DLD1 (cell line): ENCODE results near the gene ICAM3.
"Not testable (repeated sequence)": the region's sequence is repeated elsewhere in the genome, so short reads cannot be mapped to it uniquely, and the experiment has no call there.

Source experiments
- in situ Hi-C: cut with HindIII; loops from 2 replicates; pipeline ENCODE4 v1.10.0; 2017; ENCODE audit warnings: low sequenced_read_pairs

ICAM3 gene, protein sequence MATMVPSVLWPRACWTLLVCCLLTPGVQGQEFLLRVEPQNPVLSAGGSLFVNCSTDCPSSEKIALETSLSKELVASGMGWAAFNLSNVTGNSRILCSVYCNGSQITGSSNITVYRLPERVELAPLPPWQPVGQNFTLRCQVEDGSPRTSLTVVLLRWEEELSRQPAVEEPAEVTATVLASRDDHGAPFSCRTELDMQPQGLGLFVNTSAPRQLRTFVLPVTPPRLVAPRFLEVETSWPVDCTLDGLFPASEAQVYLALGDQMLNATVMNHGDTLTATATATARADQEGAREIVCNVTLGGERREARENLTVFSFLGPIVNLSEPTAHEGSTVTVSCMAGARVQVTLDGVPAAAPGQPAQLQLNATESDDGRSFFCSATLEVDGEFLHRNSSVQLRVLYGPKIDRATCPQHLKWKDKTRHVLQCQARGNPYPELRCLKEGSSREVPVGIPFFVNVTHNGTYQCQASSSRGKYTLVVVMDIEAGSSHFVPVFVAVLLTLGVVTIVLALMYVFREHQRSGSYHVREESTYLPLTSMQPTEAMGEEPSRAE

GRCh38 chr19:10339380-10339960 lies at the start of gene ICAM3:
Gene ICAM3, minus strand, starts transcription at chr19:10339624. Its CDS starts 10 bp downstream, at chr19:10339614.
- in situ Hi-C loops = no loop called here

GRCh38 chr19:10388957-10389356 lies 49.5 kb upstream of the ICAM3 start:
- in situ Hi-C loops = no loop called here

GRCh38 chr19:10384580-10384979 lies 45.2 kb upstream of the ICAM3 start:
- in situ Hi-C loops = no loop called here

DNA sequence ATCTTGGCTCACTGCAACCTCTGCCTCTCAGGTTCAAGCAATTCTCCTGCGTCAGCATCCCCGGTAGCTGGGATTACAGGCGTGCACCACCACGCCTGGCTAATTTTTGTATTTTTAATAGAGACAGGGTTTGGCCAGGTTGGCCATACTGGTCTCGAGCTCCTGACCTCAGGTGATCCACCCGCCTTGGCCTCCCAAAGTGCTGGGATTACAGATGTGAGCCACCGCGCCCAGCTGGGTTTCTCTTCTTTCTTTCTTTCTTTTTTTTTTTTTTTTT lies 43.7 kb upstream of the ICAM3 start:
- in situ Hi-C loops = not testable (repeated sequence)

DNA sequence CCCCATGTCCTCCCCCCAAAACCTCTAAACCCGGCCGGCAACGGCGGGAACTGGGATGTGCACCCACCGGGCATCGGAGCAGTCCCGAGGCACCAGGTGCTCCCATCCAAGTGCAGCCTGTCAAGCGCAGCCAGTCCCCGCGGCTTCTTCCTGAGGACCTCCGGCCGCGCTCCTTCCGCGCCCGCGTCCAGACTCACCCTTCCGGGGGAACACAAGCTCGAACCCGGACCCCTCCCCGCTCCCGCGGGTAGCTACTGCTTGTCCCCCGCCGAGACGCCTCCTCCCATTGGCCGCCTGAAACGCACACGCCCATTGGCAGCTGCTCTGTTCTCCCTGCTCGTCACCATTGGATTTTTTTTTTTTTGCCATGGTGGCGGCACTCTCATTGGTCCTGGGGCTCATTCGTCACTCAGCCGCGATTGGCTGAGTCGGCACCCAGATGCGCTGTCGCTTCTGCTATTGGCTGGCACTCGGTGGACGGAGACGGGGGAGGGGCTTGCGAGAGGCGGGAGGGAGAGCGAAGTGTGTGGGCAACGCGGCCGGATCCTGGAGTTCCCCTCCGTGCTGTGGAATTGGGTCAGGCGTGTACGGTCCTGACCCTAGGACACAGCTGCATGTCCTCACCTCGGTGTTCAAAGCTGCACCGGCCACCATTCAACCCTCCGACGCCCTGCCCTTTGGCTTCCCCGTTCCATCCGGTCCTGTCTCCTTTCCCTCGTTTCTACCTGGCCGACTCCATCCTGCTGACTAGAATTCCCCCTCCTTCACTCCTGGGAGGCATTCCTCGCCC lies 41.1 kb upstream of the ICAM3 start, which contains the start of gene TYK2:
TYK2 (minus strand) TSS at position 260 of the 790 bp plus-strand sequence. CDS start 2,166 bp downstream, outside the sequence.
- in situ Hi-C loops = no loop called here

DNA sequence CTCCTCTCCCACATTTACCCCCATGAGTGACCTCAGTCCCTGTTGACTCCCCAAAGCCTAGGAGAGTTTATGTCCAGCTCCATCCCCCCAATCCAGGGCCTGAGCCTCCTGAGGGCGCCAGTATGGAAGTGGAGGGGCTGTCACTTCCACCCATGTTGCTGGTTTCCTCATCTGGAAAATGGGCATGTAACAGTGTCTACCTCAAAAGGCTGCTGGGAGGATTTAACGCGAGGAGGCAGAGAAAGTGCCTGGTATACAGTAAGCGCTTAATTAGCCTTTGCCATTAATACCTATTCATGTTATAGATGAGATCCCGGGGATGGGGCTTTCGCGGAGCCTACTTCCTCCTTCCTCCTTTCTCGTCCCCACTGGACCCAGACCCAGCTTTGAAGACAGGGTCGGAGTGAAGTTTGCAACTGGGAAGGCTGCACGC lies 40.5 kb upstream of the ICAM3 start:
- in situ Hi-C loops = no loop called here

DNA sequence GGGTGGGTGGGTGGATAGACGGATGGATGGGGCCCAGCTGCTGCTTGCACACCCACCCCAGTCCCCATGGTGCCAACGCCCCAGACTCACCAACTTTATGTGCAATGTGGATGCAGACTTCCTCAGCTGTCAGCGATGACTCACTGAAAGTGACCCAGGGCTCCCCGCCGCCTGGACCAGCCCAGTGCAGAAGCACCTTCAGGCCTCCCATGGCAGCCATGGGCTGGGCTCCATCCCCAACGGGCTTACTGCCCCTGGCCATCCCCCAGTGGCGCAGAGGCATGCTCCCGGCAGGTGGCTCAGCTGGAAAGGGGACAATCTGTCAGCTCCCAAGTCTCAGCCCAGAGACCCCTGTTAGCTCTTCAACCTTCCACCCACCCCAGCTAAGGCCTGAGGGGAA lies 38.7 kb upstream of the ICAM3 start:
- in situ Hi-C loops = no loop called here

GRCh38 chr19:10377140-10377640 lies 37.8 kb upstream of the ICAM3 start:
- in situ Hi-C loops = not testable (repeated sequence)

DNA sequence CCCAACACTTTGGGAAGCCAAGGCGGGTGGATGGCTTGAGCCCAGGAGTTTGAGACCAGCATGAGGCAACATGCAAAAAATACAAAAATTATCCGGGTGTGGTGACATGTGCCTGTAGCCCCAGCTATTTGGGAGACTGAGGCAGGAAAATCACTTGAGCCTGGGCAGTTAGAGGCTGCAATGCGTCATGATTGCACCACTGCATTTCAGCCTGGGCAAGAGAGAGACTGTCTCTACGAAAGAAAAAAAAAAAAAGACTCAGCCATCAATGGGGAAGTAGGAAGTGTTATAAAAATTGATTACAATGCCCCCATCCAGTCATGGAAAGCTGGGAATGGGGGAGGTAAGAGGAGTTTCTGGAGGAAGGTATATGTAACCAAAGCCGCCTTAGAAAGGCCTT lies 35.5 kb upstream of the ICAM3 start:
- in situ Hi-C loops = no loop called here

DNA sequence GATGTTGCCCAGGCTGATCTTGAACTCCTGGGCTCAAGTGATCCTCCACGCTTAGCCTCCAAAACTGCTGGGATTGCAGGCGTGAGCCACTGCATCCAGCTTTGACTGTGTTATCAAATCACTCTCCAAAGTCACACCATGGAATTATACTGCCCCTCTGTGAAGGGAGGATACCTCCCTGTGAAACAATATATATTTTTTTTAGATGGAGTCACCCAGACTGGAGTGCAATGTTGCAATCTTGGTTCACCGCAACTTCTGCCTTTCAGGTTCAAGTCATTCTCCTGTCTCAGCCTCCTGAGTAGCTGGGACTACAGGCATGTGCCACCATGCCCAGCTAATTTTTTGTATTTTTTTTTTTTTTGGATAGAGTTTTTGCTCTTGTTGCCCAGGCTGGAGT lies 33.3 kb upstream of the ICAM3 start:
- in situ Hi-C loops = no loop called here

- in situ Hi-C loops = no loop called here
These were observed 28.8 kb upstream of the ICAM3 start for GRCh38 chr19:10368101-10368803.

DNA sequence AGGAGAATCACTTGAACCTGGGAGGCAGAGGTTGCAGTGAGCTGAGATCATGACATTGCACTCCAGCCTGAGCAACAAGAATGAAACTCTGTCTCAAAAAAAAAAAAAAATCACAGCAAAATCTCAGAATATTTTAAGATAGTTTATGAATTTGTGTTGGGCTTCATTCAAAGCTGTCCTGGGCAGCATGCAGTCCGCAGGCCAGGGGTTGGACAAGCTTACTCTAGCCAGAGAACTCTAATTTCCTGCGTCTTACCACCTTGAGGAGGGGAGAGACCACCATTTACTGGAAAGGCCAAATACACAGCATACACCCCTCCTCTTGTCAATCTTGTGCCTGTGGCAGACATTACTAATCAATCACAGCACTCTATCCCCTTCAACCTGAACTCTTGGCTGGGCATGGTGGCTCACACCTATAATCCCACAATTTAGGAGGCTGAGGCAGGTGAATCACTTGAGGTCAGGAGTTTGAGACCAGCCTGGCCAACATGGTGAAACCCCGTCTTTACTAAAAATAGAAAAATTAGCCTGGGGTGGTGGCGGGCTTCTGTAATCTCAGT lies 27.6 kb upstream of the ICAM3 start:
- in situ Hi-C loops = not testable (repeated sequence)

- in situ Hi-C loops = no loop called here
These were observed 26.1 kb upstream of the ICAM3 start for GRCh38 chr19:10365518-10365917.

DNA sequence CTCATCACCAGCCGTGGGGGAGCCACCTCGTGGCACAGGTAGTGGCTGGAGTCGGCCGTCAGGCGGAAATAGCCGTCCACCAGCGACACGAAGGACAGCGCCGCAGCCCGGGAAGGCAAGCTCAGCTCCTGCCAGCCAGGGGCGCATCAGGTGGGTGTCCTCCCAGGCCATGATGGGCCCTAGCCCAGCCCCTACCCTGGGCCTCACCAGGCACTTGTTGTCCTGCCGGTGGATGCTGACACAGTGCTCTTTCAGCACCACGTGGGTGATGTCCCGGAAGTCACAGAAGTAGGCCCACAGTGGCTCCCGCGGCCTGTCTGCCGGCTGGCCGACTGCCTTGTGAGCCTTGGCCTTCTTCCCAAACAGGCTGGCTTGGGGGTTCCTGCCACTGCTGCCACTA lies 25.2 kb upstream of the ICAM3 start:
- in situ Hi-C loops = no loop called here

DNA sequence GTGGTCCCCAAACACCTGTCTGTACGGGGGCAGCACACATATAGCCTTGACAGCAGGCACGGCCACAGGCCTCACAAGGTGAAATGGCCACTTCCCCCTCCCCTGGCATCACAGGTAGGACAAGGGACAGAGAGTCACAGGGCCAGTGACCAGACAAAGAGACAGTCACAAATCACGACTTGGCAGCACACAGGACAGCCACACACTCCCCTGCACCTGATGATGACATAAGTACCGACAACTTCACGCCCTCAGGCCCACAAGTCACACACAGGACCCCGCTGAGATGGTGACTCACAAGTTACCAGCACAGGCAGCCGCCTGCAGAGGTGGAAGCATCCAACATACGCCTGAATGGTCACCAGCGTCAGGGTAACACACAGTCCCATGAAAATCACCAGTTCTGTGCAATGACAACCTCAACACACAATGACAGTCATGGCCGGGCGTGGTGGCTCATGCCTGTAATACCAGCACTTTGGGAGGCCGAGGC lies 24.4 kb upstream of the ICAM3 start:
- in situ Hi-C loops = no loop called here

DNA sequence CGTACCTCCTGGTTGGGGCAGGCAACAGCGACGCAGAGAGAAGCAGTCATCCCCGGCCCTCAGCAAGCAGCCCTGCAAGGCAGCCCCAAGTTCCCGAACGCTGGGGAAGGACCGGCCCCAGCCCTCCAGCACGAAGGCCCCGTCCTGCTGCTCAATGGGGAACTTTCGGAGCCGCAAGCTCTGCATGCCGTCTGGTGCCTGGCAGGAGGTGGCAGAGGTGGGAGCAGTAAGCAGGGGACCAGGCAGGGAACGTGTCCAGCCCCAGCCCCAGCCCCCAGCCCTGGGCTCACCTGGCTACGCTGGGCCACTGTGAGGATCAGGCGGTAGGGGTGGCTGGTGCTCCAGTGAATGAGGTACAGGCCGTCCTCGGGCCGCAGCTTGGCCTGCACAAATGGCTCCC lies 22.8 kb upstream of the ICAM3 start:
- in situ Hi-C loops = no loop called here

GRCh38 chr19:10361569-10362011 lies 22.2 kb upstream of the ICAM3 start:
- in situ Hi-C loops = no loop called here

- in situ Hi-C loops = no loop called here
These were observed 17.0 kb upstream of the ICAM3 start for GRCh38 chr19:10356431-10356830.

- in situ Hi-C loops = no loop called here
These were observed 14.5 kb upstream of the ICAM3 start for GRCh38 chr19:10353793-10354391.
